Hepatocyte (in vitro differentiated cells): ENCODE data around the gene HECTD4. TPM values are rescaled to one million over a fixed set of nuclear protein-coding genes. Genes with fewer than 3 reads are reported as not detected.
"Not testable (repeated sequence)": the region's sequence is repeated elsewhere in the genome, so short reads cannot be mapped to it uniquely, and the experiment has no call there.

Experiments used
- DNase-seq: peaks from one replicate; pipeline ENCODE4 v3.0.0-alpha.2; 2016; ENCODE audit warnings: low spot score
- H2AFZ ChIP-seq: fragments of 200-600 bp; sonication (generic); 2 replicates; pipeline ENCODE4 v1.6.0; 2016; ENCODE audit warnings: antibody characterized with exemption, mild to moderate bottlenecking
- H3K27ac ChIP-seq: fragments of 200-600 bp; sonication (generic); 2 replicates; pipeline ENCODE4 v1.5.1; 2016; ENCODE audit warnings: mild to moderate bottlenecking
- H3K27me3 ChIP-seq: fragments of 200-600 bp; sonication (generic); 2 replicates; pipeline ENCODE4 v1.6.1; 2016
- H3K36me3 ChIP-seq: fragments of 200-600 bp; sonication (generic); replicated peaks from 2 replicates; pipeline ENCODE4 v1.5.1; 2016; ENCODE audit warnings: low read depth; ENCODE audit not compliant: insufficient read depth
- H3K4me1 ChIP-seq: fragments of 200-600 bp; sonication (generic); 2 replicates; pipeline ENCODE4 v1.5.1; 2016; ENCODE audit warnings: mild to moderate bottlenecking, moderate library complexity; ENCODE audit not compliant: insufficient read depth
- H3K4me2 ChIP-seq: fragments of 200-600 bp; sonication (generic); 2 replicates; pipeline ENCODE4 v1.6.0; 2016
- H3K4me3 ChIP-seq: fragments of 200-600 bp; sonication (generic); 2 replicates; pipeline ENCODE4 v1.5.1; 2016; ENCODE audit warnings: mild to moderate bottlenecking
- H3K79me2 ChIP-seq: fragments of 200-600 bp; sonication (generic); 2 replicates; pipeline ENCODE4 v1.6.0; 2017; ENCODE audit warnings: mild to moderate bottlenecking
- H3K9me2 ChIP-seq: fragments of 200-600 bp; sonication (generic); replicated peaks from 2 replicates; pipeline ENCODE4 v1.6.0; 2017; ENCODE audit warnings: mild to moderate bottlenecking; ENCODE audit not compliant: insufficient read depth
- H3K9me3 ChIP-seq: fragments of 200-600 bp; sonication (generic); 2 replicates; pipeline ENCODE4 v1.5.1; 2016; ENCODE audit warnings: low read depth, mild to moderate bottlenecking
- H4K20me1 ChIP-seq: fragments of 200-600 bp; sonication (generic); 2 replicates; pipeline ENCODE4 v1.6.0; 2016; ENCODE audit warnings: mild to moderate bottlenecking; ENCODE audit not compliant: insufficient read depth, poor library complexity, severe bottlenecking
- EZH2 ChIP-seq: fragments of 200-600 bp; sonication (generic); IDR thresholded peaks from 2 replicates; pipeline ENCODE4 v1.6.1; 2016; ENCODE audit warnings: antibody characterized with exemption, mild to moderate bottlenecking, borderline replicate concordance
- EZH2phosphoT487 ChIP-seq: fragments of 200-600 bp; sonication (generic); IDR thresholded peaks from one replicate; pipeline ENCODE4 v1.6.1; 2018; ENCODE audit warnings: antibody characterized with exemption, mild to moderate bottlenecking, low read depth, moderate library complexity; ENCODE audit not compliant: unreplicated experiment, severe bottlenecking
- WGBS: methylation state at CpG from one replicate; pipeline ENCODE4 v1.1.6; 2016; ENCODE audit warnings: low lambda C conversion rate; ENCODE audit errors: missing lambda C conversion rate; 5-methylcytosine and 5-hydroxymethylcytosine counted together
- polyA plus RNA-seq: library from polyadenylated mRNA; unstranded; fragments of >200 nt; fragmentation: Nextera tagmentation; extraction: Ambion mirVana; gene quantifications from 2 replicates; pipeline ENCODE4 v1.2.1, GENCODE V29; 2016
- total RNA-seq: library from RNA; depleted of rRNA; stranded (reverse); fragments of >200 nt; gene quantifications from 2 replicates; pipeline ENCODE4 v1.2.3, GENCODE V29; 2014
- TF ChIP-seq, protein P1 (sequence below): fragments of 200-600 bp; sonication (generic); IDR thresholded peaks from 2 replicates; pipeline ENCODE4 v1.5.1; 2016; ENCODE audit warnings: antibody characterized with exemption, mild to moderate bottlenecking; ENCODE audit not compliant: poor library complexity

HECTD4 gene
- total and polyA plus RNA-seq, 2 experiments from 2014 or later, result 22.7 to 27.1 TPM

DNA sequence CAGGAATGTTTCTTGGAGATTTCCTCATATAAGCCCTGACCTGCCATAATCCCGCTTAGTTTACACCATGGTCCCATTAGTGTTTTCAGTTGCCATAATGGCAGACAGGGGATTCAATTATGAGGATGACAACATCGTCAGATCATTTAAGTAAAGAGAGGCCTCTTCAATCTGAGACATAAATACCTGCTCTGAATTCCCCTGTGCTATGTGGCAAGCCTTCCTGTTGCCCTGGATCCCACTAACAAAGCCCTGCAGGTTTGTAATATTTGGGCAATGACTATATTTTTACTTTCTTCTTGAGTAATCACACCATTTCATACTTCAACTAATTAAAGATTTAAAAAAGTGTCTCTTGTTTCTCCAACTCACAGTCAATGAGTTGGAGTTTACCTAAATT, 147.9 kb downstream of the HECTD4 start:
- H3K9me3 ChIP-seq, result no peaks in the 10 kb centered on the region
- no peak overlapping the region for H3K27ac ChIP-seq
- no peak for DNase-seq
- H3K4me3 ChIP-seq, result no peak overlapping the region
- no peak overlapping the region for H3K4me2 ChIP-seq
- no peaks in the 10 kb centered on the region for H3K9me2 ChIP-seq
- WGBS, result 98% methylated on average over 2 of the region's 2 CpGs
- no peaks in the 10 kb centered on the region for H4K20me1 ChIP-seq
- peaks cover 6% of the 10 kb centered on the region for H3K36me3 ChIP-seq
- H3K27me3 ChIP-seq, result no peaks in the 10 kb centered on the region
- no peak for TF ChIP-seq EZH2
- no peak for TF ChIP-seq EZH2phosphoT487
- TF ChIP-seq, protein P1, sequence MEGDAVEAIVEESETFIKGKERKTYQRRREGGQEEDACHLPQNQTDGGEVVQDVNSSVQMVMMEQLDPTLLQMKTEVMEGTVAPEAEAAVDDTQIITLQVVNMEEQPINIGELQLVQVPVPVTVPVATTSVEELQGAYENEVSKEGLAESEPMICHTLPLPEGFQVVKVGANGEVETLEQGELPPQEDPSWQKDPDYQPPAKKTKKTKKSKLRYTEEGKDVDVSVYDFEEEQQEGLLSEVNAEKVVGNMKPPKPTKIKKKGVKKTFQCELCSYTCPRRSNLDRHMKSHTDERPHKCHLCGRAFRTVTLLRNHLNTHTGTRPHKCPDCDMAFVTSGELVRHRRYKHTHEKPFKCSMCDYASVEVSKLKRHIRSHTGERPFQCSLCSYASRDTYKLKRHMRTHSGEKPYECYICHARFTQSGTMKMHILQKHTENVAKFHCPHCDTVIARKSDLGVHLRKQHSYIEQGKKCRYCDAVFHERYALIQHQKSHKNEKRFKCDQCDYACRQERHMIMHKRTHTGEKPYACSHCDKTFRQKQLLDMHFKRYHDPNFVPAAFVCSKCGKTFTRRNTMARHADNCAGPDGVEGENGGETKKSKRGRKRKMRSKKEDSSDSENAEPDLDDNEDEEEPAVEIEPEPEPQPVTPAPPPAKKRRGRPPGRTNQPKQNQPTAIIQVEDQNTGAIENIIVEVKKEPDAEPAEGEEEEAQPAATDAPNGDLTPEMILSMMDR, result no peak
- no peaks in the 10 kb centered on the region for H3K79me2 ChIP-seq
- no peak overlapping the region for H2AFZ ChIP-seq
- no peaks in the 10 kb centered on the region for H3K4me1 ChIP-seq

DNA sequence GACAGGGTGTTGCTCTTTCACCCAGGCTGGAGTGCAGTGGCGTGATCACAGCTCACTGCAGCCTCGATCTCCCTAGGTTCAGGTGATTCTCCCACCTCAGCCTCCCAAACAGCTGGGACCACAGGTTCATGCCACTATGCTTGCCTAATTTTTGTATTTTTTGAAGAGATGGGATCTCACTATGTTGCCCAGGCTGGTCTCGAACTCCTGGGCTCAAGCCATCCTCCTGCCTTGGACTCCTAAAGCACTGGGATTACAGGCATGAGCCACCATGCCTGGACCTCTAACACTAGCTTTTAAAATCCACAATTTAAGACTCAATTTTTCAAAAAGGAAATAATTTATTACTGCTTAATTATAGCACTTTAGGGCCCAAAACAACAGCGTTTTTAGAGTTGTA, 149.0 kb downstream of the HECTD4 start:
- no peaks in the 10 kb centered on the region for H3K9me2 ChIP-seq
- no peaks in the 10 kb centered on the region for H4K20me1 ChIP-seq
- no peak overlapping the region for H2AFZ ChIP-seq
- no peak for TF ChIP-seq EZH2phosphoT487
- TF ChIP-seq, protein P1, result no peak
- no peak for DNase-seq
- no peak overlapping the region for H3K4me3 ChIP-seq
- no peaks in the 10 kb centered on the region for H3K9me3 ChIP-seq
- H3K36me3 ChIP-seq, result peaks cover 6% of the 10 kb centered on the region
- 97% methylated on average over 4 of the region's 4 CpGs for WGBS
- no peaks in the 10 kb centered on the region for H3K79me2 ChIP-seq
- H3K27me3 ChIP-seq, result no peaks in the 10 kb centered on the region
- H3K27ac ChIP-seq, result no peak overlapping the region
- H3K4me1 ChIP-seq, result no peaks in the 10 kb centered on the region
- H3K4me2 ChIP-seq, result no peak overlapping the region

DNA sequence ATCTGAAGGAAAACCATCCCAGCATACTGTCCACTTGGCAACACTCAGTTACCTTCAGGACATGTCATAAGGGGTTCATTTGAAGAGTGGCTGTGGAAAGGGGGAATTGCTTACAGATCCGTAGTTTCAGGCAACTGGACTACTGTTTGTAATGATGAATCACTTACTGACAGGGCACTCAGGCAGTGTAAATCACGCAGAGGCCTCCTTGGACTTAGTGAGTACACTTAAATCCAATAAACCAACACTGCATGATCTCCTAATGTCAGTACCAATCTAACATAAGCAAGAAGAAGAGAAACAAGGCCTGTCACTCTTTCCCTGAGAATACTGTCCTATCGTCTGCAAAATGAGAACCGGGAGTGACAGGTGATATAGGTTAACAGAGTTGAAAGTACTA, 152.1 kb downstream of the HECTD4 start:
- H3K9me2 ChIP-seq, result no peaks in the 10 kb centered on the region
- no peaks in the 10 kb centered on the region for H3K27me3 ChIP-seq
- H3K27ac ChIP-seq, result no peak overlapping the region
- 89% methylated on average over 4 of the region's 4 CpGs for WGBS
- no peak overlapping the region for H3K4me2 ChIP-seq
- no peak overlapping the region for H3K4me3 ChIP-seq
- no peak overlapping the region for H2AFZ ChIP-seq
- H3K9me3 ChIP-seq, result no peaks in the 10 kb centered on the region
- DNase-seq, result no peak
- no peaks in the 10 kb centered on the region for H4K20me1 ChIP-seq
- peaks cover 3% of the 10 kb centered on the region for H3K36me3 ChIP-seq
- no peak for TF ChIP-seq EZH2
- TF ChIP-seq, protein P1, result no peak
- TF ChIP-seq EZH2phosphoT487, result no peak
- H3K4me1 ChIP-seq, result no peaks in the 10 kb centered on the region
- H3K79me2 ChIP-seq, result no peaks in the 10 kb centered on the region

DNA sequence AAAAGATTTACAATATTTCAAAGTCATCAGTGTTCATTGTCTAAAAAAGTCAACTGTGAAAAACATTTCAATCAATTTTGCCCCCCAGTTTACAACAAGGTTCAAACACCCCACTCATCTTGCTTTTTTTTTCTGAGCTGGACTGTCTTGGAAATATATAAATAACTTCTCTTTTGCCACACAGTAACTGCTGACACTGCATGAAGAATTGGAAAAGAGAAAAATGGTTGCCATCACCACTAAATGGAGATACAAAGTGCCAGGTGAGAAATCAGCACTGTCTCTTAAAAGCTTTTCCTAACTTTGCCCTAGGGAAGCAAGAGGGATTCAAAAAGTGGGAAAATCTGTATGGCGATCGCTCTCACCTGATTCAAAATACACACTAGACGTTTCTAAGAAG, 155.5 kb downstream of the HECTD4 start:
- DNase-seq, result no peak
- Histone ChIP-seq H3K79me2 (no peaks in the 10 kb centered on the region), H3K4me2 (no peak overlapping the region), H3K27ac (no peak overlapping the region), H3K4me1 (no peaks in the 10 kb centered on the region), H3K9me2 (no peaks in the 10 kb centered on the region), H3K36me3 (peaks cover 3% of the 10 kb centered on the region), H3K27me3 (no peaks in the 10 kb centered on the region), H3K4me3 (no peak overlapping the region), H2AFZ (no peak overlapping the region), H3K9me3 (no peaks in the 10 kb centered on the region), H4K20me1 (no peaks in the 10 kb centered on the region)
- 94% methylated on average over 3 of the region's 3 CpGs for WGBS
- TF ChIP-seq EZH2, result no peak
- TF ChIP-seq, protein P1, result no peak
- TF ChIP-seq EZH2phosphoT487, result no peak

DNA sequence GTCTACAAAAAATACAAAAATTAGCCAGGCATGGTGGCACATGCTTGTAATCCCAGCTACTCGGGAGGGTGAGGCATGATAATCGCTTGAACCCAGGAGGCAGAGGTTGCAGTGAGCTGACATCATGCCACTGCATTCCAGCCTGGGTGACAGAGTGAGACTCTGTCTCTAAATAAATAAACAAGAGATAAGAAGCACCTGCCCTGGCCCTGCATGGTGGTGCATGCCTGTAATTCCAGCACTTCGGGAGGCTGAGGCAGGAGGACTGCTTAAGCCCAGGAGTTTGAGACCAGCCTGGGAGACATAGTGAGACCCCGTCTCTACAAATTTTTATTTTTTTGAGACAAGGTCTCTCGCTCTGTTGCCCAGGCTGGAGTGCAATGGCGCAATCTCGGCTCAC, 161.6 kb downstream of the HECTD4 start:
- not testable (repeated sequence) for H3K36me3 ChIP-seq, H3K79me2 ChIP-seq, H3K27ac ChIP-seq, H3K4me1 ChIP-seq, DNase-seq, H3K27me3 ChIP-seq, H3K4me2 ChIP-seq, H2AFZ ChIP-seq, H3K9me3 ChIP-seq, H3K9me2 ChIP-seq, H3K4me3 ChIP-seq, H4K20me1 ChIP-seq
- WGBS, result 85% methylated on average over 7 of the region's 7 CpGs
